Measurements from ENCODE around the gene GRIA1. TPM values are rescaled to one million over a fixed set of nuclear protein-coding genes. Genes with fewer than 3 reads are reported as not detected.

The GRIA1 gene
- total and polyA plus RNA-seq, 10 of the 15 experiments (the other 5 are each of a cell fraction or from before 2014, with no cell fraction given) = 0.04 to 0.18 (median 0.04) TPM; not detected in 7

DNA sequence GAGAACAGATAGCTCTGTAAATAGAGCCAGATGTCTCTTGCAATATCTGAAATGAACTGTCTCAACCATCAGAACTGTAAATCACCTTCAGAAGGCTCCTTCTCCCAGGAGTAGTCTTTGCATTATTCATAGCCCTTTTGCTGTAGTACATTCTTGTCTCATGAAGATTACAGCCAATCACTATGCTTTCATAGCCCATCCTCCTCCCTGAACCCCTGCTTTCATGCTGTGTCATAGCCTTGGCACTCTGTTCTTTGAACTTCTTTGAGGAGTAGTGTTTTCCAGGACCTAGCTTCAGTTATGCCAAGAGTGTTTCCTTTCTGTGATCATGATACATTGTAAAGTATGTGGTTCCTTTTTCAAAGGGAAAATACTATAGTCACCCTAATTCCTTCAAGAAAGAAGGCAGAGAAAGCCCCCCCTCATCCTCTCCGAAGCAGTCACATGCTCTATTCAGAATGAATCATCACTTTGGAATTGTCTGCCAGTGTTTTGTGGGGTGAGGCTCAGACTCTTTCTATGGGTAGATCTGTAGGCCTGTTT is 61.1 kb downstream of the GRIA1 start:
- DNase-seq (ENCODE audit: low read depth, low spot score) = no peak
- Histone ChIP-seq H3K9me3 (replicated peaks; ENCODE audit: control insufficient read depth, insufficient read depth, low read length) (no peaks in the 10 kb centered on the region), H4K20me1 (ENCODE audit: control insufficient read depth, insufficient read depth) (no peaks in the 10 kb centered on the region), H3K27ac (ENCODE audit: control insufficient read depth, insufficient read depth) (no peak overlapping the region), H2AFZ (ENCODE audit: control insufficient read depth, low read depth, low read length) (no peak overlapping the region), H3K79me2 (ENCODE audit: control insufficient read depth, insufficient read depth, low read length) (no peaks in the 10 kb centered on the region), H3K4me2 (ENCODE audit: control insufficient read depth, insufficient read depth) (no peak overlapping the region), H3K9ac (ENCODE audit: control insufficient read depth, insufficient read depth, low read length) (no peak overlapping the region), H3K4me3 (no peak overlapping the region), H3K4me1 (ENCODE audit: control insufficient read depth, insufficient read depth, low read length) (no peaks in the 10 kb centered on the region), H3K36me3 (ENCODE audit: control insufficient read depth in 2 of 2, insufficient read depth in 2 of 2, low read length in 1 of 2) (no peaks in the 10 kb centered on the region), H3K27me3 (replicated peaks in 1 of 2; ENCODE audit: control insufficient read depth in 2 of 2, insufficient read depth in 2 of 2, low read length in 1 of 2) (no peaks in the 10 kb centered on the region)
- ChIA-PET RAD21 (ENCODE audit: unreplicated experiment) (no interaction called here), POLR2A (no interaction called here), CTCF (interaction anchor here (1.4 kb wide), 1 partner anchor 7 kb away, joined by 4 read pairs; no protein-coding TSS in a partner anchor), SMC1A (ENCODE audit: uncharacterized antibody, unreplicated experiment) (interaction anchor here (1.7 kb wide), 1 partner anchor 10 kb away, joined by 7 read pairs; no protein-coding TSS in a partner anchor)
- intact Hi-C loops (cut with micrococcal nuclease; ENCODE audit: unreplicated experiment) (no loop called here), in situ Hi-C loops (cut with MboI) (no loop called here)
- FAIRE-seq = no peak
- ATAC-seq = no peak
- BruUV-seq (replicated peaks) = no TSS peak
- WGBS (ENCODE audit: insufficient coverage, insufficient replicate concordance, low lambda C conversion rate, missing lambda C conversion rate) = 0% methylated on average over 1 of the region's 1 CpG
- TF ChIP-seq RBBP5 (conservative IDR thresholded peaks at IDR 0.05) (no peak), NFYB (IDR thresholded peaks at IDR 0.05; ENCODE audit: insufficient read depth, low read depth, low read length) (no peak), CBX5 (IDR thresholded peaks at IDR 0.05; ENCODE audit: low read depth) (no peak), ZNF217 (IDR thresholded peaks at IDR 0.05) (no peak), NR2C1 (IDR thresholded peaks at IDR 0.05) (no peak), NFXL1 (IDR thresholded peaks at IDR 0.05; ENCODE audit: borderline replicate concordance) (no peak), BRCA1 (IDR thresholded peaks at IDR 0.05; ENCODE audit: low read depth, low read length) (no peak), BACH1 (IDR thresholded peaks at IDR 0.05; ENCODE audit: borderline replicate concordance) (no peak), KLF5 (IDR thresholded peaks at IDR 0.05; ENCODE audit: partially characterized antibody) (no peak), WRNIP1 (IDR thresholded peaks at IDR 0.05; ENCODE audit: borderline replicate concordance, low read depth, low read length) (no peak), MLLT1 (IDR thresholded peaks at IDR 0.05) (no peak), RCOR1 (conservative IDR thresholded peaks at IDR 0.05; ENCODE audit: low read depth, low read length) (no peak), DPF2 (IDR thresholded peaks at IDR 0.05) (no peak)
- TF ChIP-seq, protein P1, sequence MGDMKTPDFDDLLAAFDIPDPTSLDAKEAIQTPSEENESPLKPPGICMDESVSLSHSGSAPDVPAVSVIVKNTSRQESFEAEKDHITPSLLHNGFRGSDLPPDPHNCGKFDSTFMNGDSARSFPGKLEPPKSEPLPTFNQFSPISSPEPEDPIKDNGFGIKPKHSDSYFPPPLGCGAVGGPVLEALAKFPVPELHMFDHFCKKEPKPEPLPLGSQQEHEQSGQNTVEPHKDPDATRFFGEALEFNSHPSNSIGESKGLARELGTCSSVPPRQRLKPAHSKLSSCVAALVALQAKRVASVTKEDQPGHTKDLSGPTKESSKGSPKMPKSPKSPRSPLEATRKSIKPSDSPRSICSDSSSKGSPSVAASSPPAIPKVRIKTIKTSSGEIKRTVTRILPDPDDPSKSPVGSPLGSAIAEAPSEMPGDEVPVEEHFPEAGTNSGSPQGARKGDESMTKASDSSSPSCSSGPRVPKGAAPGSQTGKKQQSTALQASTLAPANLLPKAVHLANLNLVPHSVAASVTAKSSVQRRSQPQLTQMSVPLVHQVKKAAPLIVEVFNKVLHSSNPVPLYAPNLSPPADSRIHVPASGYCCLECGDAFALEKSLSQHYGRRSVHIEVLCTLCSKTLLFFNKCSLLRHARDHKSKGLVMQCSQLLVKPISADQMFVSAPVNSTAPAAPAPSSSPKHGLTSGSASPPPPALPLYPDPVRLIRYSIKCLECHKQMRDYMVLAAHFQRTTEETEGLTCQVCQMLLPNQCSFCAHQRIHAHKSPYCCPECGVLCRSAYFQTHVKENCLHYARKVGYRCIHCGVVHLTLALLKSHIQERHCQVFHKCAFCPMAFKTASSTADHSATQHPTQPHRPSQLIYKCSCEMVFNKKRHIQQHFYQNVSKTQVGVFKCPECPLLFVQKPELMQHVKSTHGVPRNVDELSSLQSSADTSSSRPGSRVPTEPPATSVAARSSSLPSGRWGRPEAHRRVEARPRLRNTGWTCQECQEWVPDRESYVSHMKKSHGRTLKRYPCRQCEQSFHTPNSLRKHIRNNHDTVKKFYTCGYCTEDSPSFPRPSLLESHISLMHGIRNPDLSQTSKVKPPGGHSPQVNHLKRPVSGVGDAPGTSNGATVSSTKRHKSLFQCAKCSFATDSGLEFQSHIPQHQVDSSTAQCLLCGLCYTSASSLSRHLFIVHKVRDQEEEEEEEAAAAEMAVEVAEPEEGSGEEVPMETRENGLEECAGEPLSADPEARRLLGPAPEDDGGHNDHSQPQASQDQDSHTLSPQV (IDR thresholded peaks at IDR 0.05) = no peak
- TF ChIP-seq, protein P2, sequence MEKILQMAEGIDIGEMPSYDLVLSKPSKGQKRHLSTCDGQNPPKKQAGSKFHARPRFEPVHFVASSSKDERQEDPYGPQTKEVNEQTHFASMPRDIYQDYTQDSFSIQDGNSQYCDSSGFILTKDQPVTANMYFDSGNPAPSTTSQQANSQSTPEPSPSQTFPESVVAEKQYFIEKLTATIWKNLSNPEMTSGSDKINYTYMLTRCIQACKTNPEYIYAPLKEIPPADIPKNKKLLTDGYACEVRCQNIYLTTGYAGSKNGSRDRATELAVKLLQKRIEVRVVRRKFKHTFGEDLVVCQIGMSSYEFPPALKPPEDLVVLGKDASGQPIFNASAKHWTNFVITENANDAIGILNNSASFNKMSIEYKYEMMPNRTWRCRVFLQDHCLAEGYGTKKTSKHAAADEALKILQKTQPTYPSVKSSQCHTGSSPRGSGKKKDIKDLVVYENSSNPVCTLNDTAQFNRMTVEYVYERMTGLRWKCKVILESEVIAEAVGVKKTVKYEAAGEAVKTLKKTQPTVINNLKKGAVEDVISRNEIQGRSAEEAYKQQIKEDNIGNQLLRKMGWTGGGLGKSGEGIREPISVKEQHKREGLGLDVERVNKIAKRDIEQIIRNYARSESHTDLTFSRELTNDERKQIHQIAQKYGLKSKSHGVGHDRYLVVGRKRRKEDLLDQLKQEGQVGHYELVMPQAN (conservative IDR thresholded peaks at IDR 0.05) = no peak
- TF ChIP-seq, protein P3, sequence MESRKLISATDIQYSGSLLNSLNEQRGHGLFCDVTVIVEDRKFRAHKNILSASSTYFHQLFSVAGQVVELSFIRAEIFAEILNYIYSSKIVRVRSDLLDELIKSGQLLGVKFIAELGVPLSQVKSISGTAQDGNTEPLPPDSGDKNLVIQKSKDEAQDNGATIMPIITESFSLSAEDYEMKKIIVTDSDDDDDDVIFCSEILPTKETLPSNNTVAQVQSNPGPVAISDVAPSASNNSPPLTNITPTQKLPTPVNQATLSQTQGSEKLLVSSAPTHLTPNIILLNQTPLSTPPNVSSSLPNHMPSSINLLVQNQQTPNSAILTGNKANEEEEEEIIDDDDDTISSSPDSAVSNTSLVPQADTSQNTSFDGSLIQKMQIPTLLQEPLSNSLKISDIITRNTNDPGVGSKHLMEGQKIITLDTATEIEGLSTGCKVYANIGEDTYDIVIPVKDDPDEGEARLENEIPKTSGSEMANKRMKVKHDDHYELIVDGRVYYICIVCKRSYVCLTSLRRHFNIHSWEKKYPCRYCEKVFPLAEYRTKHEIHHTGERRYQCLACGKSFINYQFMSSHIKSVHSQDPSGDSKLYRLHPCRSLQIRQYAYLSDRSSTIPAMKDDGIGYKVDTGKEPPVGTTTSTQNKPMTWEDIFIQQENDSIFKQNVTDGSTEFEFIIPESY (IDR thresholded peaks at IDR 0.05) = no peak

Measured in GM12878 (cell line).